ENCODE data around the gene TNFAIP8L1.

DNA sequence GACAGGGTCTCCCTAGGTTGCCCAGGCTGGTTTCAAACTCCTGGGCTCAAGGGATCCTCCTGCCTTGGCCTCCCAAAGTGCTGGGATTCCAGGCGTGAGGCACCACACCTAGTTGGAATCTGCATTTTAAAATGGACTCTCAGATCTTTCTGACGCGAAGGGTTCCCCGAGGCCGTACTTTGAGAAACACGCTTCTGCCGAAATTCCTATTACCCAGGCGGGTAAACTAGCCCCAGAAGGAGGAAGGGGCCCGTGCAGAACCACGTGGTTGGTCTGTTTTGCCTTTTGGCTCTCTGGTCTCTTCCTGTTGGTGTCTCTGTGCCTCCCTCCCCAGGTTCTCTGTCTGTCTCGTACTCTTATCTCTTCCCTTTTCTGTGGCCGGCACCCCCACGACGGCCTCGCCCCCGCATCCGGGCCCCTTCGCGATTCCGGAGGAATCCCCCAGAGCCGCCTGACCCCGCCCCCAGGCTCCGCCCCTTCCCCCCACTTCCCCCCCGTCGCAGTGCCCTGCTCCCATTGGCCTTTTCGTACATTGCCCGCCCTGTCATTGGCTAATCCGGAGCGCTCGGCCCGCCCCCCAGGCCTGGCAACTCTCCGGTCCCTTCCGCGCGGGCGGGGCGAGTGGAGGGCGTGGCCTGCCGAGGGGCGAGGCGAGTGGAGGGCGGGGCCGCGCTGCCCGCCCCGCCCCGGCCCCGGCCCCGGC, at the start of gene TNFAIP8L1:
- TF ChIP-seq, protein P1, sequence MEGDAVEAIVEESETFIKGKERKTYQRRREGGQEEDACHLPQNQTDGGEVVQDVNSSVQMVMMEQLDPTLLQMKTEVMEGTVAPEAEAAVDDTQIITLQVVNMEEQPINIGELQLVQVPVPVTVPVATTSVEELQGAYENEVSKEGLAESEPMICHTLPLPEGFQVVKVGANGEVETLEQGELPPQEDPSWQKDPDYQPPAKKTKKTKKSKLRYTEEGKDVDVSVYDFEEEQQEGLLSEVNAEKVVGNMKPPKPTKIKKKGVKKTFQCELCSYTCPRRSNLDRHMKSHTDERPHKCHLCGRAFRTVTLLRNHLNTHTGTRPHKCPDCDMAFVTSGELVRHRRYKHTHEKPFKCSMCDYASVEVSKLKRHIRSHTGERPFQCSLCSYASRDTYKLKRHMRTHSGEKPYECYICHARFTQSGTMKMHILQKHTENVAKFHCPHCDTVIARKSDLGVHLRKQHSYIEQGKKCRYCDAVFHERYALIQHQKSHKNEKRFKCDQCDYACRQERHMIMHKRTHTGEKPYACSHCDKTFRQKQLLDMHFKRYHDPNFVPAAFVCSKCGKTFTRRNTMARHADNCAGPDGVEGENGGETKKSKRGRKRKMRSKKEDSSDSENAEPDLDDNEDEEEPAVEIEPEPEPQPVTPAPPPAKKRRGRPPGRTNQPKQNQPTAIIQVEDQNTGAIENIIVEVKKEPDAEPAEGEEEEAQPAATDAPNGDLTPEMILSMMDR (IDR thresholded peaks at IDR 0.05): no peak
- TF ChIP-seq EP300 (IDR thresholded peaks at IDR 0.05) (peak in 1 of 2 donors; percentile 29), POLR2A (IDR thresholded peaks at IDR 0.05) (no peak)

Measured in tibial nerve (tissue), 4 donors.